ENCODE data around the gene SERTM2.
"Not testable (repeated sequence)": the region's sequence is repeated elsewhere in the genome, so short reads cannot be mapped to it uniquely, and the experiment has no call there.

The SERTM2 gene

DNA sequence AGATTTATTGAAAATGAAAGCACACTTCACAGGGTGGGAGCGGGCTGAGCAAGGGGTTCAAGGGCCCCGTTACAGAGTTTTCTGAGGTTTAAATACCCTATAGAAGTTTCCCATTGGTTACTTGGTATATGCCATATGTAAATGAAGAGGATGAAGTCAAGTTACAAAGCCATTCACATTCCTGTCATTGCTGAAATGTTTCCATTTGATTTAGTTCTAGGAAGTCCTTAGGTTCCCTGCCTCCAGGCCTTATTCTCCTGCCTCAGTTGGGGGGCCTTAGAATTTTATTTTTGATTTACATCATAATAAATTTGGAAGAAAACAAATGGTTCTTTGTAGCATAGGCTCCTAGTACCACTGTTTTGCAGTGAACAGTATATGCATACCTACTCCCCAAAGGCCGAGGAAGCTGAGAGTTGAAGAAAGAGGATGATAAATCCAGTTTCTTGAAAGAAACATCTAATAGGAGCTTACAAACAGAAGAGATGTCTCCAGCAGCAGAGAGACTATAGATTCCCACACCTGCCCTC lies 31.8 kb downstream of the SERTM2 start:
- Histone ChIP-seq H3K79me2 (ENCODE audit: control insufficient read depth, low read length) (no peaks in the 10 kb centered on the region), H3K9me3 (ENCODE audit: control insufficient read depth, insufficient read depth, low read length) (no peaks in the 10 kb centered on the region), H3K36me3 (ENCODE audit: control insufficient read depth, low read length) (no peaks in the 10 kb centered on the region), H3K4me1 (ENCODE audit: control insufficient read depth, low read length) (no peaks in the 10 kb centered on the region), H3F3A (ENCODE audit: control insufficient read depth, insufficient read depth) (no peaks in the 10 kb centered on the region), H3K4me3 (ENCODE audit: low read length) (no peak overlapping the region), H4K20me1 (ENCODE audit: control insufficient read depth, insufficient read depth, low read depth, low read length) (no peaks in the 10 kb centered on the region), H3K27me3 (ENCODE audit: control insufficient read depth, low read length) (no peaks in the 10 kb centered on the region), H3K9me2 (replicated peaks; ENCODE audit: control insufficient read depth, low read length) (no peaks in the 10 kb centered on the region), H3K4me2 (ENCODE audit: low read length) (no peak overlapping the region), H3K27ac (ENCODE audit: low read depth, low read length) (no peak overlapping the region)
- TF ChIP-seq EZH2phosphoT487 (IDR thresholded peaks at IDR 0.05; ENCODE audit: borderline replicate concordance, low read length): no peak
- TF ChIP-seq, protein P1, sequence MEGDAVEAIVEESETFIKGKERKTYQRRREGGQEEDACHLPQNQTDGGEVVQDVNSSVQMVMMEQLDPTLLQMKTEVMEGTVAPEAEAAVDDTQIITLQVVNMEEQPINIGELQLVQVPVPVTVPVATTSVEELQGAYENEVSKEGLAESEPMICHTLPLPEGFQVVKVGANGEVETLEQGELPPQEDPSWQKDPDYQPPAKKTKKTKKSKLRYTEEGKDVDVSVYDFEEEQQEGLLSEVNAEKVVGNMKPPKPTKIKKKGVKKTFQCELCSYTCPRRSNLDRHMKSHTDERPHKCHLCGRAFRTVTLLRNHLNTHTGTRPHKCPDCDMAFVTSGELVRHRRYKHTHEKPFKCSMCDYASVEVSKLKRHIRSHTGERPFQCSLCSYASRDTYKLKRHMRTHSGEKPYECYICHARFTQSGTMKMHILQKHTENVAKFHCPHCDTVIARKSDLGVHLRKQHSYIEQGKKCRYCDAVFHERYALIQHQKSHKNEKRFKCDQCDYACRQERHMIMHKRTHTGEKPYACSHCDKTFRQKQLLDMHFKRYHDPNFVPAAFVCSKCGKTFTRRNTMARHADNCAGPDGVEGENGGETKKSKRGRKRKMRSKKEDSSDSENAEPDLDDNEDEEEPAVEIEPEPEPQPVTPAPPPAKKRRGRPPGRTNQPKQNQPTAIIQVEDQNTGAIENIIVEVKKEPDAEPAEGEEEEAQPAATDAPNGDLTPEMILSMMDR (IDR thresholded peaks at IDR 0.05; ENCODE audit: low read depth, low read length, poor library complexity, severe bottlenecking): no peak

DNA sequence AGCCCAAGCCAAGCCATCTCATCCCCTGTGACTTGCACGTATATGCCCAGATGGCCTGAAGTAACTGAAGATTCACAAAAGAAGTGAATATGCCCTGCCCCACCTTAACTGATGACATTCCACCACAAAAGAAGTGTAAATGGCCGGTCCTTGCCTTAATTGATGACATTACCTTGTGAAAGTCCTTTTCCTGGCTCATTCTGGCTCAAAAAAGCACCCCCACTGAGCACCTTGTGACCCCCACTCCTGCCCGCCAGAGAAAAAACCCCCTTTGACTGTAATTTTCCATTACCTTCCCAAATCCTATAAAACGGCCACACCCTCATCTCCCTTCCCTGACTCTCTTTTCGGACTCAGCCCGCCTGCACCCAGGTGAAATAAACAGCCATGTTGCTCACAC lies 37.8 kb downstream of the SERTM2 start:
- H3K4me3 ChIP-seq (ENCODE audit: low read length); H3F3A ChIP-seq (ENCODE audit: control insufficient read depth, insufficient read depth); H3K9me3 ChIP-seq (ENCODE audit: control insufficient read depth, insufficient read depth, low read length); H3K4me2 ChIP-seq (ENCODE audit: low read length); H3K36me3 ChIP-seq (ENCODE audit: control insufficient read depth, low read length); H3K9me2 ChIP-seq (replicated peaks; ENCODE audit: control insufficient read depth, low read length); H4K20me1 ChIP-seq (ENCODE audit: control insufficient read depth, insufficient read depth, low read depth, low read length); H3K27ac ChIP-seq (ENCODE audit: low read depth, low read length); H3K79me2 ChIP-seq (ENCODE audit: control insufficient read depth, low read length); H3K27me3 ChIP-seq (ENCODE audit: control insufficient read depth, low read length); H3K4me1 ChIP-seq (ENCODE audit: control insufficient read depth, low read length): not testable (repeated sequence)

DNA sequence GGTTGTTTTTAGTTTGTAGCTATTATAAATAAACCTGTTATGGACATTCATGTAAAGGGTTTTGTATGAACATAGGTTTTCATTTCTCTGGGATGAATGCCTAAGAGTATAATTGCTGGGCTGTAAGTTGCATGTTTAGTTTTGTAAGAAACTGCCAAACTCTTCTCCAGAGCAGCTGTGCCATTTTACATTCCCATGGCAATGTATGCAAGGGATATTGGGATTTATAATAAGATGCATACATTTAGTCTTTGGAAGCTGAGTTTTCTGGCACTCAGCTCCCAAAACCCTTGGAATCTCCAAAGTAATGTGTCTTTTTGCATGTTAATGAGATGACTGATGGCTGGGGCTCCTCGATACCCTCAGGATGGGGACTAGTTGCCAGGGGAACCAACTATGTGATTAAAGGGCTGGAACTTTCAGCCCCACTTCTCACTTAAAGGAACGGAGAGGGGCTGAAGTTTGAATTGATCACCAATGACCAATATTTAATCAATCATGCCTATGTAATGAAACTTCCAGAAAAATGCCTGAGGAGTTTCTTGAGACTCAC lies 44.0 kb downstream of the SERTM2 start:
- Histone ChIP-seq H3K4me3 (ENCODE audit: low read length) (no peak overlapping the region), H3K4me1 (ENCODE audit: control insufficient read depth, low read length) (no peaks in the 10 kb centered on the region), H3K9me3 (ENCODE audit: control insufficient read depth, insufficient read depth, low read length) (no peaks in the 10 kb centered on the region), H4K20me1 (ENCODE audit: control insufficient read depth, insufficient read depth, low read depth, low read length) (no peaks in the 10 kb centered on the region), H3F3A (ENCODE audit: control insufficient read depth, insufficient read depth) (no peaks in the 10 kb centered on the region), H3K9me2 (replicated peaks; ENCODE audit: control insufficient read depth, low read length) (no peaks in the 10 kb centered on the region), H3K27ac (ENCODE audit: low read depth, low read length) (no peak overlapping the region), H3K27me3 (ENCODE audit: control insufficient read depth, low read length) (no peaks in the 10 kb centered on the region), H3K79me2 (ENCODE audit: control insufficient read depth, low read length) (no peaks in the 10 kb centered on the region), H3K36me3 (ENCODE audit: control insufficient read depth, low read length) (no peaks in the 10 kb centered on the region), H3K4me2 (ENCODE audit: low read length) (no peak overlapping the region)
- no peak for TF ChIP-seq EZH2phosphoT487 (IDR thresholded peaks at IDR 0.05; ENCODE audit: borderline replicate concordance, low read length)
- TF ChIP-seq, protein P1 (IDR thresholded peaks at IDR 0.05; ENCODE audit: low read depth, low read length, poor library complexity, severe bottlenecking): no peak

DNA sequence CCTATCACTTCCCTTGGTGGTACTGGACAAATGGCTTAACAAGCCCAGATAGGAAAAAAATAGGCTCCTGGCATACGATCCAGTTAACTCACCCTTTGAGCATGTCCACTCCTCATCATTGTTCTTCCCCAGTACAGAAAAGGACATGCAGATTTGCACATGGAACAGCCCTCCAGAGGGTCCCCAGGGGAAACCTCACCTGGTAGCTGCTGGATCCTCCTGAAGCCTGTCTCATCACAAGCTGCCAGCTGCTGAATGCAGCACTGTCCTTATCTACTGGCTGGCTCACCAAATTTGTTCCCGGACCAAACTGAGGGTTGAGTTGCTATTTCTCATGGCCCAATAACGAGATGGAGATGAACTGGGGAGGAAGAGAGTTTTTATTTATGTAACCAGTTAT lies 49.4 kb downstream of the SERTM2 start:
- Histone ChIP-seq H3K4me3 (ENCODE audit: low read length) (no peak overlapping the region), H3K27ac (ENCODE audit: low read depth, low read length) (no peak overlapping the region), H3K4me2 (ENCODE audit: low read length) (no peak overlapping the region), H3K27me3 (ENCODE audit: control insufficient read depth, low read length) (no peaks in the 10 kb centered on the region), H3K9me2 (replicated peaks; ENCODE audit: control insufficient read depth, low read length) (no peaks in the 10 kb centered on the region), H3K9me3 (ENCODE audit: control insufficient read depth, insufficient read depth, low read length) (no peaks in the 10 kb centered on the region), H3K79me2 (ENCODE audit: control insufficient read depth, low read length) (no peaks in the 10 kb centered on the region), H3K36me3 (ENCODE audit: control insufficient read depth, low read length) (no peaks in the 10 kb centered on the region), H3K4me1 (ENCODE audit: control insufficient read depth, low read length) (no peaks in the 10 kb centered on the region), H3F3A (ENCODE audit: control insufficient read depth, insufficient read depth) (no peaks in the 10 kb centered on the region), H4K20me1 (ENCODE audit: control insufficient read depth, insufficient read depth, low read depth, low read length) (no peaks in the 10 kb centered on the region)
- TF ChIP-seq EZH2phosphoT487 (IDR thresholded peaks at IDR 0.05; ENCODE audit: borderline replicate concordance, low read length): no peak
- TF ChIP-seq, protein P1 (IDR thresholded peaks at IDR 0.05; ENCODE audit: low read depth, low read length, poor library complexity, severe bottlenecking): no peak

Measured in DOHH2 (cell line).